SK-N-MC (cell line): ENCODE data around the gene MBD3.
"Not testable (repeated sequence)": the region's sequence is repeated elsewhere in the genome, so short reads cannot be mapped to it uniquely, and the experiment has no call there.

ENCODE experiments used
- DNase-seq: peaks from one replicate; pipeline ENCODE4 v3.0.0-alpha.2; 2011; ENCODE audit warnings: low read depth, low spot score
- H3K27ac ChIP-seq: fragments of 200-600 bp; sonication (generic); 2 replicates; pipeline ENCODE4 v1.5.1; 2016; ENCODE audit warnings: mixed run types
- H3K36me3 ChIP-seq: fragments of 200-600 bp; sonication (generic); 2 replicates; pipeline ENCODE4 v1.6.1; 2017; ENCODE audit warnings: antibody characterized with exemption, low read length, mixed read lengths; ENCODE audit not compliant: insufficient read depth
- H3K4me3 ChIP-seq: fragments of 200-600 bp; sonication (generic); 2 replicates; pipeline ENCODE4 v1.5.1; 2016
- H3K9ac ChIP-seq: fragments of 200-600 bp; sonication (generic); 2 replicates; pipeline ENCODE4 v1.8.0; 2017; ENCODE audit warnings: mixed run types, mixed read lengths; ENCODE audit not compliant: insufficient read length
- H3K9me3 ChIP-seq: fragments of 200-600 bp; sonication (generic); 2 replicates; pipeline ENCODE4 v1.6.1; 2017; ENCODE audit warnings: low read depth, mild to moderate bottlenecking, antibody characterized with exemption, low read length, moderate library complexity, mixed read lengths
- EZH2 ChIP-seq: fragments of 200-600 bp; sonication (generic); IDR thresholded peaks from one replicate; pipeline ENCODE4 v1.6.1; 2017; ENCODE audit warnings: antibody characterized with exemption
- FOXP2 ChIP-seq: optimal IDR thresholded peaks from 2 replicates; pipeline ENCODE3; 2011; ENCODE audit warnings: mild to moderate bottlenecking, moderate library complexity; ENCODE audit not compliant: insufficient read depth; ENCODE audit errors: extremely low read length, control extremely low read depth
- POLR2AphosphoS5 ChIP-seq: IDR thresholded peaks from 2 replicates; pipeline ENCODE4 v1.6.1; 2012; ENCODE audit warnings: mild to moderate bottlenecking, low read depth, low read length, borderline replicate concordance

The MBD3 gene

DNA sequence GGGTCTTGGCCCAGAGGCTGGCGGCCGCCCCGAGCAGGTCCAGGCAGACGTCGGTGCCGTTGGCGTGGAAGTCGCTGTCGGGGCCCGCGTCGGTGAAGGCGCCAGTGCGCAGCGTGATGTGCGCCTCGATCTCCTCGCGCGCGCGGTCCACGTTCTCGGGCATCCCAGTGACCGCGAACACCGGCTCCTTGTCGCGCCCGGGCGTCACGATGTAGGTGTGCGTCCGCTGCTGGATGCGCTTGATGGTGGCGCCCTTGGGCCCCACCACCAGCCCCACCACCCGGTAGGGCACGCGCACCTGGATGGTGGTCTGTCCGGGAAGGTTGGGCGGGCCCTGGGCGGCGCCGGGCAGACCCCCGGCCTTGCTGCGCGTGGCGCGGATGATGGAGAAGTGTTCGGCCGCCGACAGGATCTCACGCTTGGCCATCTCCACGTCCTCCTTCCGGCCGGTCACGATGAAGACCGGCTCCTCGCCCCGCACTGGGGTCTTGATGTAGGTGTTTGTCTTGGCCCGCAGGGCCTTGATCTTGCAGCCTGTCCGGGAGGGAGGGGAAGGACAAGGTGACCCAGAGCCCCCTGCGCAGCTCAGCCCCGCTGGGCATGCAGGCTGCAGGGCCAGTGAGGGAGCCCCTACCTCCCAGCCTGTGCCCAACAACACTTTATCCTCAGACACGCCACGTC, 36.1 kb downstream of the MBD3 start:
- H3K9me3 ChIP-seq: no peaks in the 10 kb centered on the region
- H3K9ac ChIP-seq: no peak overlapping the region
- no peak for DNase-seq
- no peak overlapping the region for H3K4me3 ChIP-seq
- no peak for TF ChIP-seq POLR2AphosphoS5
- TF ChIP-seq FOXP2: no peak
- TF ChIP-seq EZH2: no peak
- H3K36me3 ChIP-seq: peaks cover 5% of the 10 kb centered on the region; the same call in 1 of the 2 replicates
- no peak overlapping the region for H3K27ac ChIP-seq

DNA sequence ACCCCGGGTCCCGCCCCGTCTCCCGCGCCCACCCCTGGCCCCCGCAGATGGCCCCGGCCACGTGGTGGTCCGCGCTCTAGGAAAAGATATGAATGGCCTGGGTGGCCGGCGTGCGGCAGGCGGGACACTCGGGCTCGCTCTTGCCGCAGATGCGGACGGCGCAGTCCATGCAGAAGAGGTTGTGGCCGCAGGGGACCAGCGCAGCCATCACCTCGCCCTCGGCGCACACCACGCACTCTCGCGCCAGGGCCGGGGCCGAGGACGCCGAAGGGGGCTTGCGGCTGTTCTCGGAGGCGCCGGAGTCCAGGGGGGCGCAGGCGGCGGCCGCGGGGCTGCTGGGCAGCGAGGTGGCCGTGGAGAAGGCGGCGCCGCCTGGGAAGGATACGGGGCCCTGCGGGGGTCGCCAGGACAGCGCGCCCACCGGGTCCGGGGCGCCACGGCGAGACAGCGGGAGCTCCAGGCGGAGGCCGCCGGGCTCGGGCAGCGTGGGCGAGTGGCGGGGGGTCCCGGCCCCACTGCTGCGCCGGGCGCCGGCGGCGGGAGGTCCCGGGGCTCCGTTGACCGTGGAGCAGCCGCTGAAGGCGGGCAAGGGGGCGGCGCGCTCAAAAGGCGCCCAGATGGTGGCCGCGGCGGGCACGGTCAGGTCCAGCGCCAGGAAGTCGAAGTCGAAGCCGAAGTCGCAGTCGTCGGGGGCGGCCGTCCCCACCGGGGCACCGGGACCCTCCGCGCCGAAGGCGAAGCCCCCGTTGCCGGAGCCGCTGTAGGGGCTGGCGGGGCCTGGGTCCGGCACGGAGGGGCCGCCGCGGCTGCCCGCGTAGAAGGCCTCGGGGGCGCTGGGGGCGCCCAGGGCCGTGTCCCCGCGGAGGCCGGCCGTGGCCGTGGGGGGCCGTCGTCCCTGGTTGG, 36.9 kb downstream of the MBD3 start:
- no peak for TF ChIP-seq EZH2
- TF ChIP-seq POLR2AphosphoS5: no peak
- TF ChIP-seq FOXP2: no peak
- no peak for DNase-seq
- H3K9me3 ChIP-seq: no peaks in the 10 kb centered on the region
- peaks cover 5% of the 10 kb centered on the region; the same call in 1 of the 2 replicates for H3K36me3 ChIP-seq
- H3K27ac ChIP-seq: no peak overlapping the region
- no peak overlapping the region for H3K4me3 ChIP-seq
- no peak overlapping the region for H3K9ac ChIP-seq

DNA sequence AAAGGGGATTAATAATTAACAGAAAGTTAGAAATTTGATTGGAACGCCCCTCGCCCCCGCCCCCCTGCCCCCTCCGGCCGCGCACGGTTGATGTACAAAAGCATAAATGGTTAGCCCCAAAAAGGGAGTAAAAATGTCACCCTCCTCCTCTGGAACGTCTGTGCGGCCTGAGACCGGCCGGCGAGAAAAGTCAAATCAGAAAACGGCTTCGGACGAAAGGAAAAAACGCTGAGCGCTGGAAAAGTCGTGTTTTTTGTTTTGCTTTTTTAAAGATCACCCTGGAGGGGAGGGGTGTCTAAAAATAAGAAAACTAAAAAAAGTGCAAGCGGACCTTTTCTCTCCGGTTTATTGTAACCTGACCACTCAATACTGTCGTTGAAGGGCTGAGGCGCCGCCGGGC, 37.7 kb downstream of the MBD3 start:
- no peak for TF ChIP-seq POLR2AphosphoS5
- TF ChIP-seq EZH2: no peak
- TF ChIP-seq FOXP2: no peak
- Histone ChIP-seq H3K9me3 (no peaks in the 10 kb centered on the region), H3K9ac (no peak overlapping the region), H3K4me3 (no peak overlapping the region), H3K27ac (no peak overlapping the region), H3K36me3 (peaks cover 5% of the 10 kb centered on the region; the same call in 1 of the 2 replicates)
- no peak for DNase-seq

DNA sequence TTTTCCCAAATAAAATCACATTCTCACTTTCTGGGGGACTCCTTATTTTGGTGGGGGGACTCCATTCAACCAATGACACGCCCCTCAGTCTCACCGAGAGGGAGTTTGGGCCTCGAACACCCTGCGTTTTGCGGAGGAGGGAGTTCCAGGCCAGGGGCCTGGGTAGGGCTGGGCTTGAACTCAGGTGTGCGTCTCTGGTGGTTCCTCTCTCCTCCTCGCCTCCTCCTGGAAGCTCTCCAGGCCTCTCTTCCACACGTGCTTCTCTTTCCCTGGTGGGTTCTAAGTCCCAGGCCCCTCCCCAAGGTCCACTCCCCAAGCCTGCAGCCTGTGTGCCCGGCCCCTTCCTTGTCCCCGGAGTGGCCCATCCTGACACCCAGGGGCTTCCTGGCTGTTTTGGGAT, 39.2 kb downstream of the MBD3 start:
- TF ChIP-seq POLR2AphosphoS5: no peak
- no peak for TF ChIP-seq FOXP2
- TF ChIP-seq EZH2: no peak
- no peak overlapping the region for H3K9ac ChIP-seq

DNA sequence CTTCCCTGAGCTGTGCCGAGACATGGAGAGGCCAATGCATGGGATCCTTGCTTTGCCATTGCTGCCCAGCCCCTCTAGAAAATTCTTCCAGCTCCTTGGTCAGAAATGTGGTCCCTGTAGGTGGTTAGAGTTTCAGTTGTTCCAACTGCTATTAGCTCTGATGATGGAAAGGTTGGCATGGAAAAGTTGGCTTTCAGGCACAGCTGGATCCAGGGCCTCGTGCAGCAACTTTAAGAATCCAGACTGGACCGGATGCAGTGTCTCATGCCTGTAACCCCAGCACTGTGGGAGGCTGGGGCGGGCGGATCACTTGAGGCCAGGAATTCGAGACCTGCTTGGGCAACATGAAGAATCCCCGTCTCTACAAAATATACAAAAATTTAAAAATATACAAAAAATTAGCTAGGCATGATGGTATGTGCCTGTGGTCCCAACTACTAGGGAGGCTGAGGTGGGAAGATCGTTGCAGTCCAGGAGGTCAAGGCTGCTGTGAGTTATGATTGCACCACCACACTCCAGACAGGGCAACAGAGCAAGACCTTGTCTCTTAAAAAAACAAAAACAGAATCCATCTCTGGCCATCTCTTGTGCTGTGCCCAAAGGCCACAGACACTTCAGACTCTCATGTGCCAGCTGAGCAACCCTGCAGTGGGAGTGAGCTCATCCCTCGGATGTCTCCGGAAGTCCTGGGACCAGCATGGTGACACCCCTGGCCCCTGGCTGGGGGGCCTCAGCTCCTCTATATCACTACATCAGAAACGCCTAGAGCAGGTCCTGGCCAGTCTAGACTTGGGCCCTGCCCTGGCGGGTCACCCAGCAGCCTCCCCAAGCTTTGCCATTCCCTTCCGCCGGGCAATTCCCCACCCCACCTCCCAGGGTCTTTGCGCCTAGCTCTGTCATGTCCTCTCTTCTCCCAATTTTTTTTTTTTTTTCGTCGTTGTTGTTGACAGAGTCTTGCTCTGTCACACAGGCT, 41.3 kb downstream of the MBD3 start:
- Histone ChIP-seq H3K36me3 (no peaks in the 10 kb centered on the region; the same call in 1 of the 2 replicates), H3K4me3 (no peak overlapping the region), H3K27ac (no peak overlapping the region), H3K9me3 (no peaks in the 10 kb centered on the region), H3K9ac (no peak overlapping the region)
- DNase-seq: no peak
- TF ChIP-seq POLR2AphosphoS5 (no peak), FOXP2 (no peak), EZH2 (no peak)

More for the DNA sequence above, 39.2 kb downstream of the MBD3 start:
- H3K9me3 ChIP-seq: no peaks in the 10 kb centered on the region
- DNase-seq: no peak
- no peak overlapping the region for H3K4me3 ChIP-seq
- H3K27ac ChIP-seq: no peak overlapping the region
- H3K36me3 ChIP-seq: peaks cover 5% of the 10 kb centered on the region; the same call in 1 of the 2 replicates

DNA sequence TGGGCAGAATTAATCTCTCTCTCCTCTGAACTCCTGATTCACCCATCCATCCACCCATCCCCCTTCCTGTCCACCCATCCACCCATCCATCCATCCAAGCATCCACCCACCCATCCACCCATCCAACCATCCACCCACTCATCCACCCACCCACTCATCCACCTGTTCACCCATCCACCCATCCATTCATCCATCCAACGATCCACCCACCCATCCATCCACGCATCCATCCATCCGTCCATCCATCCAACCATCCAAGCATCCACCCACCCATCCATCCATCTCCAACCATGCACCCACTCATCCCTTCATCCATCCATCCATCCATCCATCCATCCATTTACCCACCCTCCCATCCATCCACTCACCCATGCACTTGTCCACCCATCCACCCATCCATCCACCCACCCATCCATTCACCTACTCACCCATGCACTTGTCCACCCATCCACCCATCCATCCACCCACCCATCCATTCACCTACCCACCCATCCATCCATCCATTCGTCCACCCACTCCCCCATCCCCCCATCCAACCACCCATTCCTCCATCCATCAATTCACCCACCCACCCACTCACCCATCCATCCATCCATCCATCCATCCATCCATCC, 43.2 kb downstream of the MBD3 start:
- Histone ChIP-seq H3K27ac (no peak overlapping the region), H3K9me3 (no peaks in the 10 kb centered on the region), H3K36me3 (no peaks in the 10 kb centered on the region), H3K4me3 (no peak overlapping the region), H3K9ac (no peak overlapping the region)
- no peak for DNase-seq
- TF ChIP-seq EZH2 (no peak), POLR2AphosphoS5 (no peak), FOXP2 (no peak)

DNA sequence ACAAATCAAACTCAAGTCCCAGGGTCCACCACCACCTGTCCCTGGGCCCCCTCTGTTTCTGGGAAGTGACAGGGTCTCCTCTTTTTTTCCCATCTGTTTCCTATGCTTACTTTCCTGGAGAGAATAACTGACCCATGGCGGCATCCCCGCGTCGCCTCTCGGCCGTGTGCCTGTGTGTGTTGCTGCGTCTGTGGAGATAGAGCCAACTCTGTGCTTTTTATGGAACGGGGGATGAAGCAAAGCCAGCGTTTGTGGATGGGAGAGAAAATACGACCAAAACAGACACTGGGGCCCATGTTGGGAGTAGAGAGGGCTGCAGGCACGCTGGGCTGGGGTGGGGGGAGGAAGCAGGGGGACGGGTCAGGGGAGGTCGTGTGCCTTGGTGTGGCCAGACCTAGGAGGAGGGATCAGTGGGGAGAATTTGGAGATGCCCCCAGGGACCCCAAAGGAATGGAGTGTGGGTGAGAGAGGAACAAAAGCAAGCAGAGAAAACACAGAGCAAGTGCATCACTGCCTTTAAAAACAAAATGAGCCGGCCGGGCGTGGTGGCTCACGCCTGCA, 52.2 kb downstream of the MBD3 start:
- H3K4me3 ChIP-seq: no peak overlapping the region
- H3K27ac ChIP-seq: no peak overlapping the region
- H3K36me3 ChIP-seq: no peaks in the 10 kb centered on the region
- no peaks in the 10 kb centered on the region for H3K9me3 ChIP-seq
- TF ChIP-seq EZH2 (no peak), POLR2AphosphoS5 (no peak), FOXP2 (no peak)
- H3K9ac ChIP-seq: no peak overlapping the region
- DNase-seq: no peak

DNA sequence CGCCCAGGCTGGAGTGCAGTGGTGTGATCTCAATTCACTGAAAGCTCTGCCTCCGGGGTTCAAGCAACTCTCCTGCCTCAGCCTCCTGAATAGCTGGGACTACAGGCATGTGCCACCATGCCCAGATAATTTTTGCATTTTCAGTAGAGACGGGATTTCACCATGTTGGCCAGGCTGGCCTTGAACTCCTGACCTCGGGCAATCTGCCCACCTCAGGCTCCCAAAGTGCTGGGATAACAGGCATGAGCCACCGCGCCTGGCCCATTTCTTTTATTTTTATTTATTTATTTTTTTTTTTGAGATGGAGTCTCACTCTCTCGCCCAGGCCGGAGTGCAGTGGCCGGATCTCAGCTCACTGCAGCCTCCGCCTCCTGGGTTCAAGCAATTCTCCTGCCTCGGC, 52.9 kb downstream of the MBD3 start:
- H3K4me3 ChIP-seq, DNase-seq, H3K27ac ChIP-seq, H3K9ac ChIP-seq, H3K36me3 ChIP-seq, H3K9me3 ChIP-seq: not testable (repeated sequence)
